ENCODE measurements around the gene DGUOK. TPM values are rescaled to one million over a fixed set of nuclear protein-coding genes. Genes with fewer than 3 reads are reported as not detected.

Gene DGUOK
- total and polyA plus RNA-seq, 2 of the 4 experiments (the other 2 are of a cell fraction) = 66.3 to 111 TPM

DNA sequence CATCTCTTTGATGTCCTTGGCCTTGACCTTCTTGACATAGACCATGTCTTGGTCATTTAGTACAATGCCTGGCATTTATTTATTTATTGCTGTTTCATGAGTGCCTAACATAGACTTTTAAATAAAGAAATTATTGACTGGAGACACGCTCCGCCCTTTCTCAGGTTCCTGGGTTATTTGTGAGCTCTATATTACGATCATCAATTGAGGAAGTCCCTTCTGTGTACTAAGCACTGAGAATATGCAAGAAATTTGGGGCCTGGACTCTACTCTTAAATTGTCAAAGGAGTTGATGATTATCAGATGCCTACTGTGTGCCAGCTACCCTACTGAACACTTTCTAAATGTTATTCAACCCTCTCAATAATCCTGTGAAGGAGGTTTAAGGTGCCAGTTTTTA, 38.4 kb downstream of the DGUOK start:
- no peak overlapping the region for H3K56ac ChIP-seq (ENCODE audit: extremely low read depth, insufficient read depth, low read length)
- no peak overlapping the region for H3K4me3 ChIP-seq (ENCODE audit: insufficient read depth, low read depth, low read length)
- WGBS, 2 experiments (ENCODE audit: extremely low coverage in 2 of 2, insufficient read length in 1 of 2) = 100% methylated on average over 2 of the region's 3 CpGs; no CpG with 5 or more reads in 1 of the 2 experiments
- H3K4ac ChIP-seq (ENCODE audit: low read depth, low read length) = no peak overlapping the region
- H4K91ac ChIP-seq (ENCODE audit: insufficient read depth, low read depth, low read length) = no peak overlapping the region
- H4K20me1 ChIP-seq (ENCODE audit: insufficient read depth, low read length) = no peaks in the 10 kb centered on the region
- H3K27me3 ChIP-seq (ENCODE audit: control insufficient read depth, insufficient read depth, low read length) = peaks cover 2% of the 10 kb centered on the region; the same call in 1 of the 2 replicates
- no peak overlapping the region for H2BK20ac ChIP-seq (ENCODE audit: low read depth, low read length)
- H2BK5ac ChIP-seq (ENCODE audit: low read depth, low read length, poor library complexity, severe bottlenecking) = no peak overlapping the region
- no peak overlapping the region for H3K14ac ChIP-seq (replicated peaks; ENCODE audit: low read depth, low read length)
- H3K27ac ChIP-seq (ENCODE audit: insufficient read depth, low read length) = no peak overlapping the region
- H3K79me1 ChIP-seq (ENCODE audit: low read depth in 1 of 2, low read length in 2 of 2) = no peaks in the 10 kb centered on the region
- no peak overlapping the region for H3K4me2 ChIP-seq (ENCODE audit: low read depth, low read length)
- in situ Hi-C loops (cut with MboI; ENCODE audit: low sequenced_read_pairs) (no loop called here), intact Hi-C loops (cut with micrococcal nuclease) (no loop called here), dilution Hi-C loops (cut with HindIII; ENCODE audit: low sequenced_read_pairs, unreplicated experiment) (no loop called here)
- no peak overlapping the region for H3K9ac ChIP-seq (ENCODE audit: low read depth, low read length)
- H3K18ac ChIP-seq (ENCODE audit: low read depth, low read length) = no peak overlapping the region
- no TSS peak for BruUV-seq (replicated peaks)
- H4K8ac ChIP-seq (ENCODE audit: low read depth in 2 of 2, low read length in 2 of 2) = no peak overlapping the region
- ChIA-PET POLR2A (ENCODE audit: unreplicated experiment) (no interaction called here), CTCF (no interaction called here)
- no peak overlapping the region for H3K23ac ChIP-seq (ENCODE audit: low read depth, low read length)
- H3K9me3 ChIP-seq (ENCODE audit: control insufficient read depth, insufficient read depth, low read length) = peaks cover 3% of the 10 kb centered on the region
- ATAC-seq (ENCODE audit: low read depth) = no peak
- H2AK5ac ChIP-seq (ENCODE audit: low read depth, low read length) = no peak overlapping the region
- no peak for TF ChIP-seq BHLHE40 (IDR thresholded peaks at IDR 0.05; ENCODE audit: low read depth, low read length)
- TF ChIP-seq RFX5 (IDR thresholded peaks at IDR 0.05; ENCODE audit: low read depth, low read length) = no peak
- no peak for TF ChIP-seq MAFK (IDR thresholded peaks at IDR 0.05; ENCODE audit: low read depth, low read length)
- TF ChIP-seq, protein P1, sequence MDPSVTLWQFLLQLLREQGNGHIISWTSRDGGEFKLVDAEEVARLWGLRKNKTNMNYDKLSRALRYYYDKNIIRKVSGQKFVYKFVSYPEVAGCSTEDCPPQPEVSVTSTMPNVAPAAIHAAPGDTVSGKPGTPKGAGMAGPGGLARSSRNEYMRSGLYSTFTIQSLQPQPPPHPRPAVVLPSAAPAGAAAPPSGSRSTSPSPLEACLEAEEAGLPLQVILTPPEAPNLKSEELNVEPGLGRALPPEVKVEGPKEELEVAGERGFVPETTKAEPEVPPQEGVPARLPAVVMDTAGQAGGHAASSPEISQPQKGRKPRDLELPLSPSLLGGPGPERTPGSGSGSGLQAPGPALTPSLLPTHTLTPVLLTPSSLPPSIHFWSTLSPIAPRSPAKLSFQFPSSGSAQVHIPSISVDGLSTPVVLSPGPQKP (IDR thresholded peaks at IDR 0.05; ENCODE audit: borderline replicate concordance, low read depth, low read length) = no peak
- no peak for TF ChIP-seq FOS (IDR thresholded peaks at IDR 0.05; ENCODE audit: low read depth, low read length)
- TF ChIP-seq MXI1 (IDR thresholded peaks at IDR 0.05; ENCODE audit: borderline replicate concordance, low read depth, low read length) = no peak
- TF ChIP-seq POLR2A (IDR thresholded peaks at IDR 0.05; ENCODE audit: low read depth, low read length) = no peak
- TF ChIP-seq CEBPB (IDR thresholded peaks at IDR 0.05; ENCODE audit: low read depth, low read length) = no peak
- TF ChIP-seq, protein P2, sequence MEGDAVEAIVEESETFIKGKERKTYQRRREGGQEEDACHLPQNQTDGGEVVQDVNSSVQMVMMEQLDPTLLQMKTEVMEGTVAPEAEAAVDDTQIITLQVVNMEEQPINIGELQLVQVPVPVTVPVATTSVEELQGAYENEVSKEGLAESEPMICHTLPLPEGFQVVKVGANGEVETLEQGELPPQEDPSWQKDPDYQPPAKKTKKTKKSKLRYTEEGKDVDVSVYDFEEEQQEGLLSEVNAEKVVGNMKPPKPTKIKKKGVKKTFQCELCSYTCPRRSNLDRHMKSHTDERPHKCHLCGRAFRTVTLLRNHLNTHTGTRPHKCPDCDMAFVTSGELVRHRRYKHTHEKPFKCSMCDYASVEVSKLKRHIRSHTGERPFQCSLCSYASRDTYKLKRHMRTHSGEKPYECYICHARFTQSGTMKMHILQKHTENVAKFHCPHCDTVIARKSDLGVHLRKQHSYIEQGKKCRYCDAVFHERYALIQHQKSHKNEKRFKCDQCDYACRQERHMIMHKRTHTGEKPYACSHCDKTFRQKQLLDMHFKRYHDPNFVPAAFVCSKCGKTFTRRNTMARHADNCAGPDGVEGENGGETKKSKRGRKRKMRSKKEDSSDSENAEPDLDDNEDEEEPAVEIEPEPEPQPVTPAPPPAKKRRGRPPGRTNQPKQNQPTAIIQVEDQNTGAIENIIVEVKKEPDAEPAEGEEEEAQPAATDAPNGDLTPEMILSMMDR (conservative IDR thresholded peaks at IDR 0.05; ENCODE audit: low read depth, low read length) = no peak
- no peak for TF ChIP-seq MAZ (IDR thresholded peaks at IDR 0.05; ENCODE audit: borderline replicate concordance, low read depth, low read length)
- no peak for TF ChIP-seq SMC3 (IDR thresholded peaks at IDR 0.05; ENCODE audit: low read depth, low read length)
- TF ChIP-seq, protein P3, sequence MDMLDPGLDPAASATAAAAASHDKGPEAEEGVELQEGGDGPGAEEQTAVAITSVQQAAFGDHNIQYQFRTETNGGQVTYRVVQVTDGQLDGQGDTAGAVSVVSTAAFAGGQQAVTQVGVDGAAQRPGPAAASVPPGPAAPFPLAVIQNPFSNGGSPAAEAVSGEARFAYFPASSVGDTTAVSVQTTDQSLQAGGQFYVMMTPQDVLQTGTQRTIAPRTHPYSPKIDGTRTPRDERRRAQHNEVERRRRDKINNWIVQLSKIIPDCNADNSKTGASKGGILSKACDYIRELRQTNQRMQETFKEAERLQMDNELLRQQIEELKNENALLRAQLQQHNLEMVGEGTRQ (IDR thresholded peaks at IDR 0.05; ENCODE audit: low read depth, low read length) = no peak
- TF ChIP-seq CHD1 (IDR thresholded peaks at IDR 0.05; ENCODE audit: low read depth, low read length) = no peak
- TF ChIP-seq NFE2L2 (IDR thresholded peaks at IDR 0.05; ENCODE audit: low read depth, low read length) = no peak
- TF ChIP-seq RCOR1 (IDR thresholded peaks at IDR 0.05; ENCODE audit: insufficient replicate concordance, low read length) = no peak
- TF ChIP-seq RAD21 (IDR thresholded peaks at IDR 0.05; ENCODE audit: low read length) = no peak
- no peak overlapping the region for H2AFZ ChIP-seq (replicated peaks; ENCODE audit: low read length, poor library complexity)
- H3K9me1 ChIP-seq (ENCODE audit: insufficient read depth, low read length) = no peaks in the 10 kb centered on the region; the same call in 1 of the 2 replicates
- no peak overlapping the region for H2BK15ac ChIP-seq (ENCODE audit: low read depth, low read length)
- H2AK9ac ChIP-seq (replicated peaks; ENCODE audit: low read depth, low read length, poor library complexity) = no peak overlapping the region
- H3K36me3 ChIP-seq (ENCODE audit: control insufficient read depth, insufficient read depth, low read length) = no peaks in the 10 kb centered on the region; the same call in 1 of the 2 replicates
- no peak overlapping the region for H2BK120ac ChIP-seq (ENCODE audit: low read depth, low read length)
- no peak overlapping the region for H4K5ac ChIP-seq (ENCODE audit: low read depth, low read length)
- peaks cover 4% of the 10 kb centered on the region; the same call in 1 of the 2 replicates for H3K4me1 ChIP-seq (ENCODE audit: control insufficient read depth, insufficient read depth, low read length)
- no peak for DNase-seq

Measured in IMR-90 (cell line).